Right ventricle myocardium inferior (tissue), 1 donor: ENCODE results near the gene FAM171A1. TPM values are rescaled to one million over a fixed set of nuclear protein-coding genes. Genes with fewer than 3 reads are reported as not detected.

Source experiments
- ATAC-seq: fragments of 200-7000 bp; cut with Tn5 transposase; one replicate; pipeline ENCODE4 v1.9.1; 2020; ENCODE audit warnings: mild to moderate bottlenecking, moderate library complexity
- DNase-seq: peaks from one replicate; pipeline ENCODE4 v3.0.0; 2021; ENCODE audit errors: missing footprints
- intact Hi-C: fragments of 100-400 bp; cut with DNase I; formaldehyde crosslinking; loops from one replicate; pipeline ENCODE4 v1.11.0; 2022
- total RNA-seq: library from RNA; stranded (reverse); fragmentation: NEBNext Ultra II Directional; extraction: Animal tissue kit (Norgen Biotek cat#: 25700); gene quantifications from one replicate; pipeline ENCODE4 v1.2.1, GENCODE V29; 2021
- donor health status: DM: no; HTN: yes; CAD: no; lungs with severe emphysema.

FAM171A1 gene
- total RNA-seq, 1 donor from 2014 or later = 12.2 TPM

DNA sequence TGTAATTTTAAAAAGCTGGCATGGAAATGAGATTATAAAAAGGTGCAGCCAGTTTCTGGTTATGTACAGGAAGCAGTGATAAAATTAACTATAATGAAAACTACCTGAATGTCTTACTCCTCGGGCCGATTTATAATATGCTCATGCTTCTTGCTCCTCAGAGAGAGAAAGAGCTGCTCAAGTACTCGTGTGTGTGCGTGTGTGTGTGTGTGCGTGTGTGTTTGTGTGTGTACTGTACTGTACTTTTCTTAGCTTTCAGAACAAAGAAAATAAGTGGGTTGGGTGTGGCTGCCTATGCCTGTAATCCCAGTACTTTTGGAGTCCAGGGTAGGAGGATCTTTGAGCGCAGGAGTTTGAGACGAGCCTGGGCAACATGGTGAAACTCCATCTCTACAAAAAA lies 106.0 kb downstream of the FAM171A1 start:
- intact Hi-C loops = no loop called here
- no peak for DNase-seq
- ATAC-seq = no peak

DNA sequence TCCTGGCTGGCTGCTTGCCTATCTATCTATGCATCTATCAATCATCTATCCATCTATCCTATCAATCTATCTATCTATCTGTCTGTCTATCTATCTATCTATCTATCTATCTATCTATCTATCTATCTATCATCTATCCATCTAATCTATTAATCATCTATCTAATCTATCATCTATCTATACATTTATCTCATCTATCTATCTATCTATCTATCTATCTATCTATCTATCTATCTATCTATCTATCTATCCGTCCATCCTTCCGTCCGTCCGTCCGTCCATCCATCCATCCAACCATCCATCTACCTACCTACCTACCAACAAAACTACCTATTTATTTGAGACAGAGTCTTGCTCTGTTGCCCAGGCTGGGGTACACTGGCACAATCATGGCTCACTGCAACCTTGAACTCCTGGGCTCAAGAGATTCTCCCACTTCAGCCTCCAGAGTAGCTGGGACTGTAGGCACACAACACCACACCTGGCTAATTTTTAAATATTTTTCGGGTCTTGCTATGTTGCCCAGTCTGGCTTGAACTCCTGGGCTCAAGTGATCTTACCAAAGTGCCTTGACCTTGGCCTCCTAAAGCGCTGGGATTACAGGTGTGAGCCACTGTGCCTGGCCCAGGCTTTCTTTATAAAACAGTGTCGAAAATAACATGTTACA lies 107.3 kb downstream of the FAM171A1 start:
- intact Hi-C loops = loop anchor here (2.0 kb wide), 1 partner anchor 107 kb away; the partner anchor contains the start of gene FAM171A1
- no peak for ATAC-seq

DNA sequence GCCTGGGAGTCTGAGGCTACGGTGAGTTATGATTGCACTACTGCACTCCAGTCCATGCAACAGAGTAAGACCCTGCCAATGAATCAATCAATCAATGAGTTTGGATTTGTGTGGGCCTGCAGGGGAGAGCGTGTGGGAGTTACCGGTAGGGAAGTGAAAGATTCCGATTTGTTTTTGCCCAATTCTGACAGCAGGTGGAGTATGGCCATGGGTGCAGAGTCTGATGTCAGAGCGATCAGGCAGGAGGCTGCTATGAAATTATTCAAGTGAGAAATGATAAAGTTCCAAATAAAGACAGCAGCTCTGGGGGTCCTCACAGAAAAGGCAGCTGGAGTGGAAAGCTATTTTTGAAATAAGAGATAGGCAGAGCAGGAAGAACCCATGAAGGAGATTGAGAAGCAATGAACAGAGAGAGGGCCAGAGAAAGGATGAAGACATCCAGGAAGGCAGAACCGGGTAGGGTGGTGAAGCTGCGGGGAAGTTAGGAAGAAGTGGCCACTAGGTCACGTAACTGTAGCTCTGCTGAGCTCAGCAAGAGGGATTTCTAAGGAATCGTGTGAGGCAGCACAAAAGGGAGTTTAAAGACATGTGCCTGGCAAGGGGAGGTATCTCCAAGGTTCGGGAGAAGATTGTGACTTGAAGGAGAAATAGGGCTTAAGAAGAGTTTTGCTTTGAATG lies 108.9 kb downstream of the FAM171A1 start:
- DNase-seq (no peak), ATAC-seq (peak; percentile 61)
- intact Hi-C loops = loop anchor here (2.0 kb wide), 1 partner anchor 109 kb away; the partner anchor contains the start of gene FAM171A1

More for the DNA sequence above, 107.3 kb downstream of the FAM171A1 start:
- DNase-seq = no peak

DNA sequence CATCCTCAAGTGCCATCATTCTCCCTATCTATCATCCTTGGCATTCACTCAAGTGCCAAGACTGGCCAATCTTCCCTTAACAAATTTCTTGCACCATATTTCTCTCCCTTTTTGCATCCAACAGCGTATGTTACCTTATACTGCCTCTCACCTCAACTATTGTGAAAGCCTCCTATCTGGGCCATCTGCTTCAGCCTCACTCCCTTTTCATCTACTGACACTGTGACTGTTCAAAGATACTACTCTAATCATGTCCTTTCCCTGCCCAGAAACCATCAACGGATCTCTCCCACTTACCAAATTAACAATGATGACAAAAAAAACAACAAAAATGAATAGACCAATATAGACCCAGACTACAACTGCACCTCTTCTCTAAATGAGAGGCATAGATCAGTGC lies 112.0 kb downstream of the FAM171A1 start:
- ATAC-seq (no peak), DNase-seq (no peak)
- intact Hi-C loops = no loop called here

DNA sequence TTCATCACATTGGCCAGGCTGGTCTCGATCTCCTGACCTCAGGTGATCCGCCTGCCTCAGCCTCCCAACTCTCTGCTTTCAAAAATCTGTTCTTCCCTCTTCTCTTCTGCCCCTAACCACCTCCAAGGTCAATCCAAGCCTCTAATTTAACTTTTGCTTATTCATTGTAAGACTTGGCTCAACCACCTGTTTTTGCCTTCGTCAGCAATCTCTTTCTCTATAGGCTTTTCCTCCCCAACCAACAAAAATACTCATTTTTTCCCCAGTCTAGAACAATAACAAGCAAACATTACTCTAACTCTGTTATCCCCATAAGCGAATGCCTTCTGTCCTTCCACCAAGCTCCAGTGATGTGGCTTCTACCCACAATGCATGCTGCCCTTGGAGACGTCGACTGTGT lies 112.8 kb downstream of the FAM171A1 start:
- DNase-seq (no peak), ATAC-seq (no peak)
- intact Hi-C loops = no loop called here

DNA sequence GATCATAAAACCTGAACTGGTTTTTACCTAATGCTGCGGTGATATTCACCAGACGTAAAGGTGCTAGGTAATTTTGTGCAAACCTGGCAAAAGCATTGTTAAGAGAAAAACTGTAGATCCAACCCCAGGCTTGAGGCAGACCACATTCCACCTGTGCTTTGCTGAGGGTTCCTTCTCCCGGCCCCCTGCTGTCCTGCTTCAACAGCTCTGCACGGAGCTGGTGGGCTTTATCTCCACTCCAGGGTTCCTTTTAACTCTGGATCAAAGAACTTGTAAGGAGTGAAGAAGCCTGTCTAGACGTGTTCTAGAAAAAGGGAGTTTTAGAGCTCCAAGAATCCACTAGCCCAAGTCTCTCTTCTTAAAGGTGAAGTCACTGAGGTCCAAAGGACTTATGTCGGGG lies 115.1 kb downstream of the FAM171A1 start:
- no peak for ATAC-seq
- no peak for DNase-seq
- intact Hi-C loops = no loop called here

DNA sequence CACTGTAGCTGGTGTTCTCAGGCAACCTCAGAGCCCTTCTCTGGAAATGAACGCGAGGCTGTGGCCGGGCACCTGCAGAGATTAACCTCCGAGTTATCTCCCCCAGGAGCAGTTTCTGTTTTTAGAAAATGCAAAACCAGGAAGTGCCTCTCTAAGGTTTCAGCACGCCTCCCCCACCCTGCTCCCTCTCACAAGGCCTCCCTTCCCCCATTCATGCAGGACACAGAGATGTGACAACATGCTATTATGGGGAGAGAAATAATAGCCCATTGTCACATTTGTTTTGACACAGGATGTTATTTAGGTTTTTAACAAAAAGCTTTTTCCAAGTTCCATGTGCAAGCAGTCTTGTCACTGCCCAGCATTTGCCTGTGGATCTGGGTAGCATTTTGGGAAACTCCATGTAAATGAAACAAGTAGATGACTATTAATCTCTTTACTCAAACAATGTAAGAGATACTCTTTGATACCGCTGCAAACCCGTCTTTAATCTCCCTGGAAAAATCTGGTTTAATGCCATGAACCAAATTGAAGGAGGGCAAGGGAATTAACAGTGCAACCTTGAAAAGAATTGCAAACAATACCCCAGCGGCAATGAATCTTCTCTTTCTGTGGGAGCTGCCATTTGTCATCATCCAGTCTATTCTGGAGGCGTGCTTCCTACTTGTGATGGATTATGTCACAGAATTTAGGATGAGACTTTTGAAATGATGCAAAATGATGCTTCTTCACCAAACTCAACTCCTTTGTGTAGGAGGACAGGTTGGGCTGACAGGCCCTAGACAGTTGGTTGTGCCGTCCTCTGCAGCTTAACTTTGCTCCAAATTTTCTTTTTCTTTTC lies 116.1 kb downstream of the FAM171A1 start:
- DNase-seq = no peak
- intact Hi-C loops = no loop called here
- no peak for ATAC-seq

DNA sequence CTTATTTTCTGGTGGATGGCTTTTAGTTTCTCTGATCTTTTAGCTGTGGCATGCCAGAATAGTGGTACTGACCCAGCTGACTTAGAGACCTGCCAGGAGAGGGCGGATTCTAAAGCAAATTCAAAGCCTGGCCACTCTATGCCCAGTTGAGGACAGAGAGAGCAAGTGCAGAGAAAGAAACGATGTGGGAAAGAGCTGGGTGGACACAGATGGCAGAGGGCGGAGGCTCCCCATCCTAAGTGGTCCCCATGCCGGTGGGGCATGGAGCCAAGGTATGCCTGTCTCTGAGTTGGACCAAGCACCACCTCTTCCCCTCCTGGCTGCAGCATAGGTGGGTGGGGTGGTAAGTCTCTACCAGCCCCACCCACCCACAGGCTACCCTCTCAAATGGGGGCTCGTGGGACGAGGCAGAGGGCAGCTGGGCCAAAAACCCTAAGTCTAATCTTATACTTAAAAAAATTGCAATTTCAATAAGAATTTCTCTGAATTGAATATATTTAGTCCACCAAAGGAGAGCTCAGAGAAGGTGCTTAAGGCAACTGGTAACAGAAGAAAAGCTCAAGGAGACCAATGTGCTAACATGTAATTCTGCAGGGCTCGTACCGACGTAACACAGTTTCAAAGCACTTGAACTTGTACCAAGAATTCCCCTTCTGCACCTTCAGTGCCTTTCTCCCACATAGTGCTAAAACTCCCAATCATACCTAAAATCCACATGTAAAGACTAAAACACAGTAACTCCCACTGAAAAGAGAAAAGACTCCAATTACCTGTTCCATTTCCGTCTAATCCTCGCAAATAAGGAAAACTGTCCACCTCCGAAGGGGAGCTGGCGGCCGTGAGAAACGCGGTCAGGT lies 116.9 kb downstream of the FAM171A1 start:
- ATAC-seq (no peak), DNase-seq (no peak)
- intact Hi-C loops = no loop called here

DNA sequence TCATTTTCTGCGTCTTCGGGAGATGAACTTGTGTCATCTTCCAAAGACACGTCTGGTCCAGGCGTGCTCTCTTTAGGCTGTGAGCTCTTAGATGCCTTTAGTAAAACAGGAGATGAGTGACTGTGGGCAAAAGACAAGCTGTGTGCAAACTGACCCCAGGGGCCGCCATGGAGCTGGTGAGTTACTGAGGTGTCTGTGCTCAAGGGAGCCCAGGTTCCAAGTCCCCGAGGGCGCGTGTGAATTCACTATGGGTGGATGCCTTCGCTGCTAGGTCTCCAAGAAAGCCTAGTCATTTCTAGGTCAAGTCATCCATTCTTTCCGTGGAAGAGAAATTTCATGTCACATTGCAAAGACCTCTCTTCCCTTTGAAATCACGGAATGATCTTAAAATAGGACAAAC lies 118.7 kb downstream of the FAM171A1 start:
- DNase-seq (no peak), ATAC-seq (no peak)
- intact Hi-C loops = no loop called here

DNA sequence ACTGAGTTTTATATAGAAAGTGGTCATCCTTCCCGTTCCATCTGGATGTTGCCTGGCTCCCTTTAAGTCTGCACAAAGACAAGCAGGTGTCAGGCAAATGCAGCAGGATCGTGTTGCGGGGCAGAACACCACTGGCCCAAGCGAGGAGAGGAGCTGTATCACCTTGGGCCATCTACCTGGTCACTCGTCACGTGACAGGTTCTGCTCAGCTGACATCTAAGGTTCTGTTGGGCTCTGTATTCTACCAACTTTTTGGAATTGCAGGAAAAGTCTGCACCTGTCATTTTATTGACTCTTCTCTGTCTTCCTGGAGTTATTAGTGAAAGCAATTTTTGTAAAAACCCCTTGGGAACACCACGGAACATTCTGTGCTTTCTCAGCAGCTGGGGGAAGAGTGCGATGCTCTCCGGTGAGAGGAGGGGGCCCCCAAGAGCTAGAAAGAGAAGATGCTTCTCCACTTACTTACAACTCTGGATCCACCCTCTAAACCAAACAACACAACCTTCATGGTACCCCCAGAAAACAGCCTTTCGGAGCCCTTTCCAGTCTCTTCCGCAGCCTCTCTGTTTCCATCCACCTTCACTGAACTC lies 119.2 kb downstream of the FAM171A1 start:
- intact Hi-C loops = no loop called here
- no peak for ATAC-seq
- DNase-seq = no peak

DNA sequence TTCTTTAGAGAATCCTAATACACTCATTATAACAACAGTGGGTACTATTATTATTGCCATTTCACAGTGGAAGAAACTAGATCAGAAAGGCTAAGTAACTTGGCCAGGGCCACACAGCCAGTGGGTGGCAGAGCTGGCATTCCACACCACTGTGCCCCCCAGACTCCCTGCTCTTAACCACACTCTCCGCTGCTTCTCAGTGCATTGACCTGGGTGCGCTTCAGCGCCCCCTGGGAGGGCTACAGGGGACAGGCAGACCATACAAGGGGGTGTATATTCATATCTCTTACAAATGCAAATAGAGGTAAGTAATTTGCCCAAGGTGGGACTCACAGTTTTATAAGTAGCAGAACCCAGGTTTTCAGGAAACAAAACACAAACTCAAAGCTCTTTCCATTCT lies 125.6 kb downstream of the FAM171A1 start:
- ATAC-seq (no peak), DNase-seq (no peak)
- intact Hi-C loops = no loop called here

DNA sequence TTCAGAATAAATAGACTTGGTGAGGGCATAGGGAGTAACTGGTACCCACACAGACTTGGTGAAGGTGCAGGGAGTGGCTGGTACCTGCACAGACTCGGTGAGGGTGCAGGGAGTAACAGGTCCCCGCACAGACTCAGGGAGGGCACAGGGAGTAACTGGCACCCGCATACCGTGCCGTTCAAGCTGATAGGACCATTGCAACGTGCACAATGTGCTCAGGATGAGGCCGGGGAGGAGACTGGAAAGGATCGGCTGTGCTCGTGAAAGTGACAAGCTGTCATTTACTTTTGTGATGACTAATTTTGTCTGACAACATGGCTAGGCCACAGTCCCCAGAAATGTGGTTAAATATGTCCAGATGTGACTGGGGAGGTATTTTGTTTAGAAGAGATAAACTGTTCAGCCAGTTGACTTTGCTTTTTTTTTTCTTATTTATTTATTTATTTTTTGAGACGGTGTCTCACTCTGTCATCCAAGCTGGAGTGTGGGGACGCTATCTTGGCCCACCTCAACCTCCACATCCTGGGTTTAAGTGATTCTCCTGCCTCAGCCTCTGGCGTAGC lies 126.4 kb downstream of the FAM171A1 start:
- DNase-seq (no peak), ATAC-seq (no peak)
- intact Hi-C loops = no loop called here

DNA sequence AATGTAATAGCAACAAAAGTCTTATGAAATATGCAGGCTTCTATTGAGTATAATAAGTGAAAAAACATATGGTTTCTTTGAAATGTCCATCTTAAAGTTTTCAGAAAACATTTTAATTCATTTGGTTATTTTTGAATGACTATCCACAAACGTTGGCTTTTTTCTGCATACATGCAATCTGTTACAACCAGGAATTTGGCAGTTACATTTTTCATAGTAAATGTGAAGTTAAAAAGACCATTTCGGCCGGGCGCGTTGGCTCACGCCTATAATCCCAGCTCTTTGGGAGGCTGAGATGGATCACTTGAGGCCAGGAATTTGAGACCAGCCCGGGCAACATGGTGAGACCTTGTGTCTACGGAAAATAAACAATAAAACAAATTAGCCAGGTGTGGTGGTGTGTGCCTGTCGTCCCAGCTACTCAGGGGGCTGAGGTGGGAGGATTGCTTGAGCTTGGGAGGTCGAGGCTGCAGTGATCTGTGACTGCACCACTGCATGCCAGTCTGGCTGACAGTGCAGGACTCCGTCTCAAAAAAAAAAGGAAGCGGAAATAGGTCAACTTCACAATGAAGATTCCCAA lies 128.7 kb downstream of the FAM171A1 start:
- DNase-seq (no peak), ATAC-seq (no peak)
- intact Hi-C loops = no loop called here

DNA sequence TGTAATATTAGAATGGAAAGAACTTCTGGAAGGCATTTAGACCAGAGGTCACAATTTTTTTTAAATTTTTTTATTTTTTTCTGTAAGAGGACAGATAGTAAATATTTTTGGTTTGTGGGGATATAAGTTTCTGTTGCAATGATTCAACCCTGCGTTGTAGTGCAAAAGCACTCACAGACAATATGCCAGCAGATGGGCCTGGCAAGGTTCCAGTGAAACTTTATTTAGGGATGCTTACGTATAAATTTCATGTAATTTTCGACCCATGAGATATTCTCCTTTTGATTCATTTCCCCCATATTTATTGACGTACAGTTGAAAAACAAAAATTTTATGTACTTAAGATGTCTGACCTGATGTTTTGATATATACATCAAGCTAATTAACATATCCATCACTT lies 129.8 kb downstream of the FAM171A1 start:
- DNase-seq (no peak), ATAC-seq (no peak)
- intact Hi-C loops = no loop called here

DNA sequence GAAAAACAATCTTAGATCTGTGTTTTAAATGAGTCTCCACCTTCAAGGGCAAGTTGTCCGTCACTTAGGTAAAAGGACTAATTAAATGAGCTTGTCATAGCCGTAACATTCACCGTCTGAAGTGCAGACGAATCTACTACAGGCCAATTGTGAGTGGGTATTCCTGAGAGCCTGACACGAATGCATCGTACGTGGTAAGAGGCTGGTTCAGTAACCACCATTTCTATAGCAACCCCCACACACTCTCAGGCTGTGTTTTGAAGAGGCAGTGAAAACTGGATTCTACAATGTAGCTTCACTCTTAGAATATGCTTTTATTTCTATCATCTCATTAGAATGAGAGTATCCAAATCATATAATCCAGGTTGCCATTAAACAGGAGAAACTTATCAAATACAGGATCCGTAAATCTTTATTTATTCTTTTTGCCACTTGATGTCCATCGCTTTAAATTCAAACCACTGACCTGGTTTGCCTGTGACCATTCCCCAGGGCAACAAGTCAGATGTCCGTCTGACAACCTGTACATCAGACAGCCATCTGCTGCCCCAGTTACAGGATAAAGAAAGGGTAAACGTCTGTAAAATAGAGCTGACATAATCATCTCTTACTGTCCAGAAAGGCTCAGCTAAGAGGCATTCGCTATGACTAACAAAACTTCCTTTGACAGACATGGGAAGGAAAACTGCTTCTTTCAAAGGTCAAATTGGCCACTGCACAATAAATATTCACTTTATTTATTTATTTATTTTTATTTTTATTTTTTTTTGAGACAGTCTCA lies 132.3 kb downstream of the FAM171A1 start:
- ATAC-seq (no peak), DNase-seq (no peak)
- intact Hi-C loops = no loop called here

DNA sequence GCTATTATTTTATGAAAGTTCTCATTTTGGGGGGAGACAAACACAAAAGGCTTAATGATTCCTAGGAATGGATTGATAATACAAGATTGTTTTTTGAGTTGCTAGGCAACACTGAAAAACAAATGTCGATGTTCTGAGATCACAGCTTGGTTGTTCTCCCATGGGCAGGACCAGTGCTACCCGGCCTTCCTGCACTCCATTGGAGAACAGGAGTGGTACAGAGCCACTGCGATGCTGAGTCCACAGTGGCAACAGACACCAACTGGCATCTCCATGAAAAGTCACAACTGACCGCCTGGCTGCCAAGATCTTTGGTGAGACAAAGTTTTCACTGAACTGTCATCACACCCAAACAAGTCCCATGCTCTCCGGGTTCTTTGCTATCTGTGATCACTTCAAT lies 133.7 kb downstream of the FAM171A1 start:
- intact Hi-C loops = no loop called here

DNA sequence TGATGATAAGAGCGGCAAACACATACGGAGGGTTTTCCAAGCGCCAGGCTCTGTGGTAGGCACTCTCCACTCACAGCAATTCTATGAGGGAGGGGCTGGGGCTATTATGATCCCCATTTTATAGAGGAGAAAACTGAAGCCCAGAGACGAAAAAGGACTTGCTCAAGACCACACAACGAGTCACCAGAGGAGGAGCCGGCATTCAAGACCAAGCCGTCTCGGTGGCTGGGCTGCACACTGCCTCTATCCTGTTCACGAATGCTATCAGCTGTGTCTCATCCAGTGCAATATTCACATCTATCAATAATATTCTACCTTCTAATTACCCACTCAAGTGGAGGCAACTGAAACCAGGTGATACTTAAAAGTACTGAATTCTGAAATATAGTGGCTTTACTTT lies 134.7 kb downstream of the FAM171A1 start:
- intact Hi-C loops = no loop called here
- ATAC-seq (no peak), DNase-seq (no peak)

More for the DNA sequence above, 133.7 kb downstream of the FAM171A1 start:
- DNase-seq = no peak
- peak; percentile 91 for ATAC-seq
